Neural cell (in vitro differentiated cells): ENCODE measurements around the gene PPP1R15B.

Experiments
- CTCF ChIP-seq: fragments of 450-650 bp; IDR thresholded peaks from 2 replicates; pipeline ENCODE4 v1.5.1; 2014; ENCODE audit warnings: antibody characterized with exemption, mild to moderate bottlenecking, moderate library complexity; ENCODE audit not compliant: poor library complexity, severe bottlenecking
- EP300 ChIP-seq: fragments of 450-650 bp; conservative IDR thresholded peaks from 2 replicates; pipeline ENCODE4 v1.6.1; 2014; ENCODE audit warnings: antibody characterized with exemption, mild to moderate bottlenecking, moderate library complexity; ENCODE audit not compliant: poor library complexity, severe bottlenecking
- EZH2 ChIP-seq: fragments of 200-600, 300-800 bp; shearing (Covaris generic), sonication (generic); IDR thresholded peaks from 2 replicates; pipeline ENCODE4 v1.6.1; 2014; ENCODE audit warnings: antibody characterized with exemption, low read length, borderline replicate concordance, mild to moderate bottlenecking; ENCODE audit not compliant: insufficient read depth, poor library complexity, severe bottlenecking
- POLR2AphosphoS5 ChIP-seq: IDR thresholded peaks from 2 replicates; pipeline ENCODE4 v1.6.1; 2012
- RAD21 ChIP-seq: fragments of 450-650 bp; conservative IDR thresholded peaks from 2 replicates; pipeline ENCODE4 v1.6.1; 2014; ENCODE audit warnings: antibody characterized with exemption, mild to moderate bottlenecking, moderate library complexity
- SMC3 ChIP-seq: fragments of 450-650 bp; conservative IDR thresholded peaks from 2 replicates; pipeline ENCODE4 v1.6.1; 2014; ENCODE audit warnings: antibody characterized with exemption, mild to moderate bottlenecking, moderate library complexity; ENCODE audit not compliant: poor library complexity
- TAF1 ChIP-seq: IDR thresholded peaks from 2 replicates; pipeline ENCODE4 v1.6.1; 2012; ENCODE audit warnings: low read depth

- no peak for TF ChIP-seq CTCF
- TF ChIP-seq EZH2, result no peak
- no peak for TF ChIP-seq SMC3
- no peak for TF ChIP-seq TAF1
- no peak for TF ChIP-seq POLR2AphosphoS5
- TF ChIP-seq RAD21, result no peak
- TF ChIP-seq EP300, result no peak
These were observed 5.0 kb upstream of the PPP1R15B start for GRCh38 chr1:204416589-204417073.
